ENCODE data around the gene FHL2.
"Not testable (repeated sequence)": the region's sequence is repeated elsewhere in the genome, so short reads cannot be mapped to it uniquely, and the experiment has no call there.

FHL2 gene

GRCh38 chr2:105335469-105335868 lies 63.4 kb downstream of the FHL2 start:
- no peak for DNase-seq

- DNase-seq = no peak
These were observed 64.6 kb downstream of the FHL2 start for GRCh38 chr2:105334211-105334610.

GRCh38 chr2:105330681-105331375 lies 68.0 kb downstream of the FHL2 start:
- no peak for DNase-seq

- peak; percentile 15 for DNase-seq
These were observed 69.0 kb downstream of the FHL2 start, which contains the start of gene TGFBRAP1 for GRCh38 chr2:105329561-105330495. TSS of gene TGFBRAP1 (minus strand) at chr2:105329735. CDS start at chr2:105308301, 21,434 bp downstream.

- no peak for DNase-seq
These were observed 69.7 kb downstream of the FHL2 start for GRCh38 chr2:105329197-105329554.

GRCh38 chr2:105328281-105329196 lies 70.3 kb downstream of the FHL2 start:
- peak; percentile 76 for DNase-seq

- DNase-seq = no peak
These were observed 71.2 kb downstream of the FHL2 start for GRCh38 chr2:105327690-105328089.

- DNase-seq = not testable (repeated sequence)
These were observed 71.6 kb downstream of the FHL2 start for GRCh38 chr2:105327271-105327670.

- no peak for DNase-seq
These were observed 73.4 kb downstream of the FHL2 start for GRCh38 chr2:105325389-105325963.

GRCh38 chr2:105324732-105325131 lies 74.1 kb downstream of the FHL2 start:
- no peak for DNase-seq

- DNase-seq = no peak
These were observed 74.8 kb downstream of the FHL2 start for GRCh38 chr2:105324101-105324500.

GRCh38 chr2:105323111-105323510 lies 75.7 kb downstream of the FHL2 start:
- no peak for DNase-seq

- DNase-seq = no peak
These were observed 76.8 kb downstream of the FHL2 start for GRCh38 chr2:105321875-105322646.

GRCh38 chr2:105320651-105321215 lies 78.1 kb downstream of the FHL2 start:
- no peak for DNase-seq

GRCh38 chr2:105317937-105318336 lies 80.9 kb downstream of the FHL2 start:
- no peak for DNase-seq

GRCh38 chr2:105315314-105315713 lies 83.5 kb downstream of the FHL2 start:
- DNase-seq = no peak

GRCh38 chr2:105313877-105314276 lies 85.0 kb downstream of the FHL2 start:
- DNase-seq = no peak
